SK-N-SH treated with all-trans-retinoic acid at 6 μM for 48 hours (cell line): ENCODE measurements around the gene ZNF91.

Experiments
- ATAC-seq: fragments of 200-7000 bp; cut with Tn5 transposase; 3 replicates; pipeline ENCODE4 v1.9.1; 2020; ENCODE audit warnings: mild to moderate bottlenecking, moderate library complexity
- BACH2 ChIP-seq: fragments of 250-450 bp; sonication (Bioruptor Pico); IDR thresholded peaks from 2 replicates; pipeline ENCODE4 v1.9.0; 2021; ENCODE audit warnings: mild to moderate bottlenecking, borderline replicate concordance
- CSDC2 ChIP-seq: fragments of 250-450 bp; sonication (Bioruptor Pico); IDR thresholded peaks from 2 replicates; pipeline ENCODE4 v1.5.0; 2020; ENCODE audit warnings: mild to moderate bottlenecking, moderate library complexity
- GLIS3 ChIP-seq: fragments of 250-450 bp; sonication (Bioruptor Pico); IDR thresholded peaks from 2 replicates; pipeline ENCODE4 v1.5.0; 2020; ENCODE audit warnings: mild to moderate bottlenecking, moderate library complexity
- ISL1 ChIP-seq: fragments of 250-450 bp; sonication (Bioruptor Pico); IDR thresholded peaks from 2 replicates; pipeline ENCODE4 v2.1.2; 2022; ENCODE audit warnings: mild to moderate bottlenecking, moderate library complexity
- OSR1 ChIP-seq: fragments of 250-450 bp; sonication (Bioruptor Pico); IDR thresholded peaks from 2 replicates; pipeline ENCODE4 v1.8.0; 2022; ENCODE audit warnings: moderate library complexity, mild to moderate bottlenecking, inconsistent platforms
- PPARA ChIP-seq: fragments of 250-450 bp; sonication (Bioruptor Pico); IDR thresholded peaks from 2 replicates; pipeline ENCODE4 v1.5.0; 2020; ENCODE audit warnings: mild to moderate bottlenecking, borderline replicate concordance
- RARB ChIP-seq: fragments of 250-450 bp; sonication (Bioruptor Pico); IDR thresholded peaks from 2 replicates; pipeline ENCODE4 v1.8.0; 2021; ENCODE audit warnings: mild to moderate bottlenecking, moderate library complexity
- SNAI2 ChIP-seq: fragments of 250-450 bp; sonication (Bioruptor Pico); IDR thresholded peaks from 2 replicates; pipeline ENCODE4 v1.5.0; 2020; ENCODE audit warnings: mild to moderate bottlenecking, moderate library complexity
- TCF4 ChIP-seq: fragments of 250-450 bp; sonication (Bioruptor Pico); IDR thresholded peaks from 2 replicates; pipeline ENCODE4 v1.8.0; 2021; ENCODE audit warnings: mild to moderate bottlenecking, moderate library complexity, borderline replicate concordance
- ZC3H10 ChIP-seq: fragments of 250-450 bp; sonication (Bioruptor Pico); IDR thresholded peaks from 2 replicates; pipeline ENCODE4 v1.5.1; 2021; ENCODE audit warnings: mild to moderate bottlenecking, moderate library complexity
- ZFP3 ChIP-seq: fragments of 250-450 bp; sonication (Bioruptor Pico); IDR thresholded peaks from 2 replicates; pipeline ENCODE4 v1.5.0; 2020; ENCODE audit warnings: mild to moderate bottlenecking, moderate library complexity
- ZFP30 ChIP-seq: fragments of 450-650 bp; formaldehyde crosslinking; IDR thresholded peaks from 2 replicates; pipeline ENCODE4 v1.5.0; 2022; ENCODE audit warnings: mild to moderate bottlenecking, moderate library complexity
- ZNF565 ChIP-seq: fragments of 450-650 bp; formaldehyde crosslinking; conservative IDR thresholded peaks from 2 replicates; pipeline ENCODE4 v1.5.0; 2020; ENCODE audit warnings: low read depth, mild to moderate bottlenecking, moderate library complexity
- ZNF70 ChIP-seq: fragments of 450-650 bp; formaldehyde crosslinking; IDR thresholded peaks from 2 replicates; pipeline ENCODE4 v1.5.0; 2020; ENCODE audit warnings: mild to moderate bottlenecking, moderate library complexity
- ZNF8 ChIP-seq: fragments of 450-650 bp; formaldehyde crosslinking; IDR thresholded peaks from 2 replicates; pipeline ENCODE4 v1.5.0; 2020; ENCODE audit warnings: mild to moderate bottlenecking, moderate library complexity
- TF ChIP-seq, protein P1 (sequence below): fragments of 250-450 bp; sonication (Bioruptor Pico); IDR thresholded peaks from 2 replicates; pipeline ENCODE4 v1.8.0; 2021; ENCODE audit warnings: low read depth, mild to moderate bottlenecking, moderate library complexity, borderline replicate concordance
- TF ChIP-seq, protein P2 (sequence below): fragments of 250-450 bp; sonication (Bioruptor Pico); IDR thresholded peaks from 2 replicates; pipeline ENCODE4 v1.5.0; 2020; ENCODE audit warnings: mild to moderate bottlenecking, moderate library complexity
- TF ChIP-seq, protein P3 (sequence below): fragments of 250-450 bp; sonication (Bioruptor Pico); IDR thresholded peaks from 2 replicates; pipeline ENCODE4 v1.5.1; 2020; ENCODE audit warnings: low read depth, mild to moderate bottlenecking, moderate library complexity
- TF ChIP-seq, protein P4 (sequence below): fragments of 250-450 bp; sonication (Bioruptor Pico); IDR thresholded peaks from 2 replicates; pipeline ENCODE4 v1.5.1; 2021; ENCODE audit warnings: mild to moderate bottlenecking, moderate library complexity
- TF ChIP-seq, protein P5 (sequence below): fragments of 250-450 bp; sonication (Bioruptor Pico); IDR thresholded peaks from 2 replicates; pipeline ENCODE4 v1.8.0; 2020; ENCODE audit warnings: mild to moderate bottlenecking, moderate library complexity, borderline replicate concordance

Gene ZNF91

DNA sequence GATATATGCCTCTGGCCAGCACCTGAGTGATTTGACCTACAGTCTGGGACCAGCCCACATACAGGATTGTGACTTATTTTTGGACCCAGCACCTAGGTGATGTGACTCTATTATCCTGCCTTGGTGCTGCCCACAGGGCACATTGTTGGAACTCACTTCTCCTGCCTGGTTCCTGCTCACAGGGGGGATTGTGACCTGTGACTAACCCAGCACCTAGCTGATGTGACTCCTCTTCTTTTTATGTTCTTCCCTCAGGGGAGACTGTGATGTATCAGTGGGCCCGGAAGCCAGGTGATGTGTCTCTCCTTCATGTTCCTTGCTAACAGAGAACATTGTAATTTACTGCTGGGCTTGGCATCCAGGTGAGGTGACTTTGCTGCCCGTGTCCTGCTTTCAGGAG, 82.1 kb downstream of the ZNF91 start:
- no peak for ATAC-seq
- no peak for TF ChIP-seq ISL1
- TF ChIP-seq TCF4, result no peak

DNA sequence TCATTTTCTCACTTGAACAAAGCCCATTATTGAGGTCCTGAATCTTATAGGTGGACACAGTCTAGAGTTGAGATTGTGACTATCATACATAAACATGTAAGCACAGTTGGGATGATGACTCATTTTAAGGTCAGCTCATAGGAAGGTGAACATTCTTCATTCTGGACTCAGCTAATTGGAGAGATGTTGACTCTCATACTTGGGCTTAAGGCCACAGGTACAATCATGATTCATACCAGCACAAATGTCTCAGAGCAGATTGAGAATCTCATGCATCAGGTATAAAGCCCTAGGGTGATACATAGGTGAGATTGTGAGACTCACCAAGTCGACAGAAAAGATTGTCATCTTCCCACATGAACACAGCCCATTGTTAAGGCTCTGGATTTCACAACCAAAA, 82.8 kb downstream of the ZNF91 start:
- TF ChIP-seq ZNF8 (CRISPR knock-in tag), result no peak
- TF ChIP-seq ZFP3 (CRISPR knock-in tag), result no peak
- TF ChIP-seq SNAI2 (CRISPR knock-in tag), result no peak
- TF ChIP-seq RARB, result no peak
- TF ChIP-seq, protein P1, sequence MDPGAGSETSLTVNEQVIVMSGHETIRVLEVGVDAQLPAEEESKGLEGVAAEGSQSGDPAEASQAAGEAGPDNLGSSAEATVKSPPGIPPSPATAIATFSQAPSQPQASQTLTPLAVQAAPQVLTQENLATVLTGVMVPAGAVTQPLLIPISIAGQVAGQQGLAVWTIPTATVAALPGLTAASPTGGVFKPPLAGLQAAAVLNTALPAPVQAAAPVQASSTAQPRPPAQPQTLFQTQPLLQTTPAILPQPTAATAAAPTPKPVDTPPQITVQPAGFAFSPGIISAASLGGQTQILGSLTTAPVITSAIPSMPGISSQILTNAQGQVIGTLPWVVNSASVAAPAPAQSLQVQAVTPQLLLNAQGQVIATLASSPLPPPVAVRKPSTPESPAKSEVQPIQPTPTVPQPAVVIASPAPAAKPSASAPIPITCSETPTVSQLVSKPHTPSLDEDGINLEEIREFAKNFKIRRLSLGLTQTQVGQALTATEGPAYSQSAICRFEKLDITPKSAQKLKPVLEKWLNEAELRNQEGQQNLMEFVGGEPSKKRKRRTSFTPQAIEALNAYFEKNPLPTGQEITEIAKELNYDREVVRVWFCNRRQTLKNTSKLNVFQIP (CRISPR knock-in tag), result no peak
- TF ChIP-seq ZNF565 (CRISPR knock-in tag), result no peak
- no peak for TF ChIP-seq ZNF70 (CRISPR knock-in tag)
- TF ChIP-seq, protein P2, sequence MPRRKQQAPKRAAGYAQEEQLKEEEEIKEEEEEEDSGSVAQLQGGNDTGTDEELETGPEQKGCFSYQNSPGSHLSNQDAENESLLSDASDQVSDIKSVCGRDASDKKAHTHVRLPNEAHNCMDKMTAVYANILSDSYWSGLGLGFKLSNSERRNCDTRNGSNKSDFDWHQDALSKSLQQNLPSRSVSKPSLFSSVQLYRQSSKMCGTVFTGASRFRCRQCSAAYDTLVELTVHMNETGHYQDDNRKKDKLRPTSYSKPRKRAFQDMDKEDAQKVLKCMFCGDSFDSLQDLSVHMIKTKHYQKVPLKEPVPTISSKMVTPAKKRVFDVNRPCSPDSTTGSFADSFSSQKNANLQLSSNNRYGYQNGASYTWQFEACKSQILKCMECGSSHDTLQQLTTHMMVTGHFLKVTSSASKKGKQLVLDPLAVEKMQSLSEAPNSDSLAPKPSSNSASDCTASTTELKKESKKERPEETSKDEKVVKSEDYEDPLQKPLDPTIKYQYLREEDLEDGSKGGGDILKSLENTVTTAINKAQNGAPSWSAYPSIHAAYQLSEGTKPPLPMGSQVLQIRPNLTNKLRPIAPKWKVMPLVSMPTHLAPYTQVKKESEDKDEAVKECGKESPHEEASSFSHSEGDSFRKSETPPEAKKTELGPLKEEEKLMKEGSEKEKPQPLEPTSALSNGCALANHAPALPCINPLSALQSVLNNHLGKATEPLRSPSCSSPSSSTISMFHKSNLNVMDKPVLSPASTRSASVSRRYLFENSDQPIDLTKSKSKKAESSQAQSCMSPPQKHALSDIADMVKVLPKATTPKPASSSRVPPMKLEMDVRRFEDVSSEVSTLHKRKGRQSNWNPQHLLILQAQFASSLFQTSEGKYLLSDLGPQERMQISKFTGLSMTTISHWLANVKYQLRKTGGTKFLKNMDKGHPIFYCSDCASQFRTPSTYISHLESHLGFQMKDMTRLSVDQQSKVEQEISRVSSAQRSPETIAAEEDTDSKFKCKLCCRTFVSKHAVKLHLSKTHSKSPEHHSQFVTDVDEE (CRISPR knock-in tag), result no peak
- no peak for ATAC-seq

DNA sequence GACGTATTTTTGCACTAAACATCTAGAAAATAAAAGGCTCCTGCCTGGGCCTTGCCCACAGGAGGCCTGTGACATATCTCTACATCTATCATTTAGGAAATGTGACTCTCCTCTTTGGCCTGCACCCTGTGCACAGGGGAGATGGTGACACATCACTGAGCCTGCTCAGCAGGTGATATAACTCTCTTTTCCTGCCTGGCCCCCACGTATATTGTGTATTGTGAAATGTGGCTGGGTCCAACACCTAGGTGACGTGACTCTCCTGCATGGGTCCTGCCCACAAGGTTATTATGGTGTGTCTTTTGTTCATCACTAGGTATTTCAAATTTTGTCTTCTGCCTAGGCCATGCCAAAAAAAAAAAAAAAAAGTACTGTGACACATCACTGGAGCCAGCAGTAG, 83.7 kb downstream of the ZNF91 start:
- TF ChIP-seq BACH2 (CRISPR knock-in tag) (no peak), ZFP3 (CRISPR knock-in tag) (no peak), ZNF8 (CRISPR knock-in tag) (no peak), ISL1 (no peak), GLIS3 (CRISPR knock-in tag) (no peak), PPARA (CRISPR knock-in tag) (no peak)
- TF ChIP-seq, protein P3, sequence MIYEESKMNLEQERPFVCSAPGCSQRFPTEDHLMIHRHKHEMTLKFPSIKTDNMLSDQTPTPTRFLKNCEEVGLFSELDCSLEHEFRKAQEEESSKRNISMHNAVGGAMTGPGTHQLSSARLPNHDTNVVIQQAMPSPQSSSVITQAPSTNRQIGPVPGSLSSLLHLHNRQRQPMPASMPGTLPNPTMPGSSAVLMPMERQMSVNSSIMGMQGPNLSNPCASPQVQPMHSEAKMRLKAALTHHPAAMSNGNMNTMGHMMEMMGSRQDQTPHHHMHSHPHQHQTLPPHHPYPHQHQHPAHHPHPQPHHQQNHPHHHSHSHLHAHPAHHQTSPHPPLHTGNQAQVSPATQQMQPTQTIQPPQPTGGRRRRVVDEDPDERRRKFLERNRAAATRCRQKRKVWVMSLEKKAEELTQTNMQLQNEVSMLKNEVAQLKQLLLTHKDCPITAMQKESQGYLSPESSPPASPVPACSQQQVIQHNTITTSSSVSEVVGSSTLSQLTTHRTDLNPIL (CRISPR knock-in tag), result no peak
- TF ChIP-seq, protein P4, sequence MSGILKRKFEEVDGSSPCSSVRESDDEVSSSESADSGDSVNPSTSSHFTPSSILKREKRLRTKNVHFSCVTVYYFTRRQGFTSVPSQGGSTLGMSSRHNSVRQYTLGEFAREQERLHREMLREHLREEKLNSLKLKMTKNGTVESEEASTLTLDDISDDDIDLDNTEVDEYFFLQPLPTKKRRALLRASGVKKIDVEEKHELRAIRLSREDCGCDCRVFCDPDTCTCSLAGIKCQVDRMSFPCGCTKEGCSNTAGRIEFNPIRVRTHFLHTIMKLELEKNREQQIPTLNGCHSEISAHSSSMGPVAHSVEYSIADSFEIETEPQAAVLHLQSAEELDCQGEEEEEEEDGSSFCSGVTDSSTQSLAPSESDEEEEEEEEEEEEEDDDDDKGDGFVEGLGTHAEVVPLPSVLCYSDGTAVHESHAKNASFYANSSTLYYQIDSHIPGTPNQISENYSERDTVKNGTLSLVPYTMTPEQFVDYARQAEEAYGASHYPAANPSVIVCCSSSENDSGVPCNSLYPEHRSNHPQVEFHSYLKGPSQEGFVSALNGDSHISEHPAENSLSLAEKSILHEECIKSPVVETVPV, result no peak
- TF ChIP-seq, protein P5, sequence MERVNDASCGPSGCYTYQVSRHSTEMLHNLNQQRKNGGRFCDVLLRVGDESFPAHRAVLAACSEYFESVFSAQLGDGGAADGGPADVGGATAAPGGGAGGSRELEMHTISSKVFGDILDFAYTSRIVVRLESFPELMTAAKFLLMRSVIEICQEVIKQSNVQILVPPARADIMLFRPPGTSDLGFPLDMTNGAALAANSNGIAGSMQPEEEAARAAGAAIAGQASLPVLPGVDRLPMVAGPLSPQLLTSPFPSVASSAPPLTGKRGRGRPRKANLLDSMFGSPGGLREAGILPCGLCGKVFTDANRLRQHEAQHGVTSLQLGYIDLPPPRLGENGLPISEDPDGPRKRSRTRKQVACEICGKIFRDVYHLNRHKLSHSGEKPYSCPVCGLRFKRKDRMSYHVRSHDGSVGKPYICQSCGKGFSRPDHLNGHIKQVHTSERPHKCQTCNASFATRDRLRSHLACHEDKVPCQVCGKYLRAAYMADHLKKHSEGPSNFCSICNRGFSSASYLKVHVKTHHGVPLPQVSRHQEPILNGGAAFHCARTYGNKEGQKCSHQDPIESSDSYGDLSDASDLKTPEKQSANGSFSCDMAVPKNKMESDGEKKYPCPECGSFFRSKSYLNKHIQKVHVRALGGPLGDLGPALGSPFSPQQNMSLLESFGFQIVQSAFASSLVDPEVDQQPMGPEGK, result no peak
- ATAC-seq, result no peak

DNA sequence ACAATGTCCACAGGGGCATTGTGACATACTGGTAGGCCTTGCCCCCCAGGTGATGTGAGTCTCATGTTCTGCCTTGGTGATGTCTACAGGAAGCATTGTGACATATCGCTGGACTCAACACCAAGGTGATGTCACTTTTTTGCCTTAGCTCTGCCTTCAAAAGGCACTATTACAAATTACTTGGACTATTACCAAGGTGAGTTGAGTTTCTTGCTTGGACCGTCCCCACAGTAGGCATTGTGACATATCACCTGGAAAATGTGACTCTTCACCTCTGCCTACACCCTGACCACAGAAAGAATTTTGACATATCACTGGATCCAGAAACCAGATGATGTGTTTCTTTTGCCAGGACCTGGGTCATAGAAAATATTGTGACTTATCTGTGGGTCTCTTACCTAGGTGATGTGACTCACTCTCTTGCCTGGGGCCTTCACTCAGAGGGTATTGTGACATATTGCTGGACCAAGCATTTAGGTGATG, 84.5 kb downstream of the ZNF91 start:
- ATAC-seq, result no peak
- TF ChIP-seq ISL1 (no peak), BACH2 (CRISPR knock-in tag) (no peak), RARB (no peak), TCF4 (no peak), OSR1 (no peak), SNAI2 (CRISPR knock-in tag) (no peak), ZNF565 (CRISPR knock-in tag) (no peak), ZFP30 (CRISPR knock-in tag) (no peak), ZNF8 (CRISPR knock-in tag) (no peak), CSDC2 (CRISPR knock-in tag) (no peak), PPARA (CRISPR knock-in tag) (no peak), ZC3H10 (CRISPR knock-in tag) (no peak), GLIS3 (CRISPR knock-in tag) (no peak)
- TF ChIP-seq, protein P3 (CRISPR knock-in tag), result no peak
- TF ChIP-seq, protein P2 (CRISPR knock-in tag), result no peak
- TF ChIP-seq, protein P1 (CRISPR knock-in tag), result no peak
